ENCODE results near the gene EIF4E3. TPM values are rescaled to one million over a fixed set of nuclear protein-coding genes. Genes with fewer than 3 reads are reported as not detected.

Gene EIF4E3
- polyA plus RNA-seq, 1 donor (not counting 4 experiments of a cell fraction or from before 2014, with no cell fraction given): 2.2 TPM

DNA sequence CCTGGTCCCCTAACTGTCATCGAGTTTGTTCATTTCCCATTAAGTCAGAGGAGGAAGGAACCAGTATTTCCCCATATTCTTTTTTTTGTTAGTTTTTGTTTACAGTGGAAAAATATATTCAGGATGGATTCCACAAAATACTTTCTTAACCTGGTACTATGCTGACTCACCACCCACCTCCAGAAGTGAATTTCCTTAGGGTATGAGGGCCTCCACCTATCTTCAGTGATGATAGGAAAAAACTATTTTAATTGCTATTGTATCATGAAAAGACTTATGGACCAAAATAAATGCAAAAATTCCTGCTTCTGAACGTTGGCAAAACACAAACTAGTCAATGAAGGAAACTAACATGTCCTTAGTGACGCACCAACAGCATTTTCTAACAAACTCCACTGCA lies 77.5 kb downstream of the EIF4E3 start:
- H3K27me3 ChIP-seq (ENCODE audit: control insufficient read depth, extremely low read depth, insufficient read depth, low read length): peaks cover 2% of the 10 kb centered on the region
- H3K79me2 ChIP-seq (ENCODE audit: control insufficient read depth, insufficient read depth, low read length): no peaks in the 10 kb centered on the region
- no peak for TF ChIP-seq EZH2 (IDR thresholded peaks at IDR 0.05; ENCODE audit: low read length)
- TF ChIP-seq CTCF (optimal IDR thresholded peaks at IDR 0.05 in 1 of 3, IDR thresholded peaks at IDR 0.05 in 1 of 3, conservative IDR thresholded peaks at IDR 0.05 in 1 of 3; ENCODE audit: extremely low read depth in 1 of 3, insufficient read depth in 2 of 3, low read length in 3 of 3): no peak
- no peak overlapping the region for H3K27ac ChIP-seq (ENCODE audit: control insufficient read depth, insufficient read depth, low read length)
- no peak overlapping the region for H3K4me2 ChIP-seq (ENCODE audit: control insufficient read depth, extremely low read depth, insufficient read depth, low read depth, low read length)
- dilution Hi-C loops (cut with MboI; ENCODE audit: extremely low pct_ligation_motif_present, low sequenced_read_pairs): no loop called here
- H3K36me3 ChIP-seq (ENCODE audit: control insufficient read depth in 2 of 2, extremely low read depth in 1 of 2, insufficient read depth in 2 of 2, low read length in 2 of 2): no peaks in the 10 kb centered on the region
- H3K9me1 ChIP-seq (ENCODE audit: control insufficient read depth, extremely low read depth, insufficient read depth, low read length): no peaks in the 10 kb centered on the region
- H3K9ac ChIP-seq (ENCODE audit: control insufficient read depth, extremely low read depth, insufficient read depth, low read length): no peak overlapping the region
- no peaks in the 10 kb centered on the region for H3K9me3 ChIP-seq (ENCODE audit: control insufficient read depth, low read depth, low read length)
- H3K4me1 ChIP-seq (ENCODE audit: control insufficient read depth, extremely low read depth, insufficient read depth, low read length): peaks cover 9% of the 10 kb centered on the region
- DNase-seq (ENCODE audit: low read depth, low spot score): no peak
- H3K4me3 ChIP-seq (ENCODE audit: control insufficient read depth in 2 of 3, extremely low read depth in 1 of 3, insufficient read depth in 2 of 3, low read depth in 1 of 3, low read length in 3 of 3): no peak overlapping the region
- H4K20me1 ChIP-seq (ENCODE audit: control insufficient read depth, extremely low read depth, insufficient read depth, low read length): no peaks in the 10 kb centered on the region
- no peak overlapping the region for H2AFZ ChIP-seq (ENCODE audit: control insufficient read depth, low read length)
- peak; percentile 59 for FAIRE-seq

- no peak overlapping the region for H2AFZ ChIP-seq (ENCODE audit: control insufficient read depth, low read length)
- H3K27ac ChIP-seq (ENCODE audit: control insufficient read depth, insufficient read depth, low read length): no peak overlapping the region
- H3K9me1 ChIP-seq (ENCODE audit: control insufficient read depth, extremely low read depth, insufficient read depth, low read length): no peaks in the 10 kb centered on the region
- dilution Hi-C loops (cut with MboI; ENCODE audit: extremely low pct_ligation_motif_present, low sequenced_read_pairs): no loop called here
- no peak for FAIRE-seq
- H3K9me3 ChIP-seq (ENCODE audit: control insufficient read depth, low read depth, low read length): no peaks in the 10 kb centered on the region
- H3K4me1 ChIP-seq (ENCODE audit: control insufficient read depth, extremely low read depth, insufficient read depth, low read length): peaks cover 9% of the 10 kb centered on the region
- no peak overlapping the region for H3K4me2 ChIP-seq (ENCODE audit: control insufficient read depth, extremely low read depth, insufficient read depth, low read depth, low read length)
- no peak overlapping the region for H3K4me3 ChIP-seq (ENCODE audit: control insufficient read depth in 2 of 3, extremely low read depth in 1 of 3, insufficient read depth in 2 of 3, low read depth in 1 of 3, low read length in 3 of 3)
- H3K27me3 ChIP-seq (ENCODE audit: control insufficient read depth, extremely low read depth, insufficient read depth, low read length): peaks cover 2% of the 10 kb centered on the region
- H4K20me1 ChIP-seq (ENCODE audit: control insufficient read depth, extremely low read depth, insufficient read depth, low read length): no peaks in the 10 kb centered on the region
- no peak for TF ChIP-seq CTCF (optimal IDR thresholded peaks at IDR 0.05 in 1 of 3, IDR thresholded peaks at IDR 0.05 in 1 of 3, conservative IDR thresholded peaks at IDR 0.05 in 1 of 3; ENCODE audit: extremely low read depth in 1 of 3, insufficient read depth in 2 of 3, low read length in 3 of 3)
- TF ChIP-seq EZH2 (IDR thresholded peaks at IDR 0.05; ENCODE audit: low read length): no peak
- H3K9ac ChIP-seq (ENCODE audit: control insufficient read depth, extremely low read depth, insufficient read depth, low read length): no peak overlapping the region
- DNase-seq (ENCODE audit: low read depth, low spot score): no peak
- no peaks in the 10 kb centered on the region for H3K36me3 ChIP-seq (ENCODE audit: control insufficient read depth in 2 of 2, extremely low read depth in 1 of 2, insufficient read depth in 2 of 2, low read length in 2 of 2)
- no peaks in the 10 kb centered on the region for H3K79me2 ChIP-seq (ENCODE audit: control insufficient read depth, insufficient read depth, low read length)
Observed at GRCh38 chr3:71646971-71647370, 78.2 kb downstream of the EIF4E3 start.
